KOPT-K1 (cell line): Measurements from ENCODE around the gene CHTOP.
"Not testable (repeated sequence)": the region's sequence is repeated elsewhere in the genome, so short reads cannot be mapped to it uniquely, and the experiment has no call there.

Experiments used
- H3K27ac ChIP-seq: fragments of 200-600 bp; sonication (generic); 2 replicates; pipeline ENCODE4 v1.5.1; 2016; ENCODE audit warnings: antibody characterized with exemption, mild to moderate bottlenecking, low read depth, low read length; ENCODE audit not compliant: poor library complexity, severe bottlenecking
- H3K36me3 ChIP-seq: fragments of 200-600 bp; sonication (generic); 2 replicates; pipeline ENCODE4 v1.5.1; 2017; ENCODE audit warnings: antibody characterized with exemption, mild to moderate bottlenecking, low read length, moderate library complexity; ENCODE audit not compliant: insufficient read depth
- H3K9me3 ChIP-seq: fragments of 200-600 bp; sonication (generic); 2 replicates; pipeline ENCODE4 v1.5.1; 2017; ENCODE audit warnings: antibody characterized with exemption, low read length, mild to moderate bottlenecking; ENCODE audit not compliant: insufficient read depth, poor library complexity, severe bottlenecking

Gene CHTOP

DNA sequence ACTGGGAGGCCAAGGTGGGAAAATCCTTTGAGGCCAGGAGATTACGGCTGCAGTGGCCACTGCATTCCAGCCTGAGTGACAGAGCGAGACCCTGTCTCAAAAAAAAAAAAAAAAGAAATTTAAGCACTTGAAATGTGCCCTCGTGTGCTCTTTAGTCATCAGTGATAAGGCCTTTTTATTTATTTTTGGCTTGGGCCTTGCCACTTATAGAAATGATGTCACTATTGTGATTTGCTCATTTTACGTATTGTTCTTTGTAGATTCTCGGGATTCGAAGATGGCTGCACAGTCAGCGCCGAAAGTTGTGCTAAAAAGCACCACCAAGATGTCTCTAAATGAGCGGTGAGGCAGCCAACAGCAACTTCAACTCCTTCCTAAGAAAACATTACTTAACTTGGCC lies 2.4 kb downstream of the CHTOP start:
- Histone ChIP-seq H3K9me3 (no peaks in the 10 kb centered on the region), H3K36me3 (peaks cover 61% of the 10 kb centered on the region), H3K27ac (no peak overlapping the region)

DNA sequence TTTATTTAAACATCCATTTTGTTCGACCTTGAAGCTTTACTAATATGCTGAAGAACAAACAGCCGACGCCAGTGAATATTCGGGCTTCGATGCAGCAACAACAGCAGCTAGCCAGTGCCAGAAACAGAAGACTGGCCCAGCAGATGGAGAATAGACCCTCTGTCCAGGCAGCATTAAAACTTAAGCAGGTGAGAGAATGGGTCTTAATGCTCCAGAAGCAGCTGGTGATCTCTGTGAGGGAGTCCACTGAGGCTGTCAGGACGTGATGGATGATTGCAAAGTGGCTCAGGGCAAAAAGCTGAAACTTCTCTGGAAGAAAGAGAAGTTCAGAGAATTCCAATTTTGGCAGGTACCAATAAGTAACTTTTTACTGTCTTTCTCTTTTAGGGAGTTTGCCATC lies 4.4 kb downstream of the CHTOP start:
- Histone ChIP-seq H3K36me3 (peaks cover 81% of the 10 kb centered on the region), H3K9me3 (no peaks in the 10 kb centered on the region), H3K27ac (no peak overlapping the region)

DNA sequence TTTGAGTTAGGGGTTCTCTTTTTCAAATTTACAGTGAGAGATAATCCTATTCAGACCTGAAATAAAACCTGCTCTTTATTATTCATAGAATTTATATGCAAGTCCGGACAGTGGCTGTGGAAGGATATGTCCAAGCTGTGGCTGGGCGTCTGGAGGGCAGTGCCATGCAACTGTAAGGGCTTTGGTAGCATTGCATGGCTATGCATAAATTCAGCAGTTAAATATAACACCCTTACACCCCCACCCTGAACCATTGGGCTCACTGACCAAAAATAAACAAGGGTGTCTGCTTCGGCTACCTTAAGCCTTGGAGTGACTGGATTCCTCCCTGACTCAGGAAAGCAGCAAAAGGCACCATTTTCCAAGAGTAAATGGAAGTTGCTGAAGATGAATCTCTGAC lies 5.4 kb downstream of the CHTOP start:
- no peak overlapping the region for H3K27ac ChIP-seq
- no peaks in the 10 kb centered on the region for H3K9me3 ChIP-seq
- peaks cover 91% of the 10 kb centered on the region for H3K36me3 ChIP-seq

DNA sequence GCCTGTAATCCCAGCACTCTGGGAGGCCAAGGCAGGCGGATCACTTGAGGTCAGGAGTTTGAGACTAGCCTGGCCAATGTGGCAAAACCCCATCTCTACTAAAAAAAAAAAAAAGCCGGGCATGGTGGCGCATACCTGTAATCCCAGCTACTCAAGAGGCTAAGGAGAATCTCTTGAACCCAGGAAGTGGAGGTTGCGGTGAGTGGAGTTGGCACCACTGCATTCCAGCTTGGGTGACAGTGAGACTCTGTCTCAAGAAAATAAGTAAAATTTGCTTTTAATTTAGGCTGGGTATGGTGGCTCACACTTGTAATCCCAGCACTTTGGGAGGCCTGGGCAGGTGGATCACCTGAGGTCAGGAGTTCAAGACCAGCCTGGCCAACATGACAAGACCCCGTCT lies 6.3 kb downstream of the CHTOP start:
- not testable (repeated sequence) for H3K9me3 ChIP-seq, H3K27ac ChIP-seq
- peaks cover 100% of the 10 kb centered on the region for H3K36me3 ChIP-seq

DNA sequence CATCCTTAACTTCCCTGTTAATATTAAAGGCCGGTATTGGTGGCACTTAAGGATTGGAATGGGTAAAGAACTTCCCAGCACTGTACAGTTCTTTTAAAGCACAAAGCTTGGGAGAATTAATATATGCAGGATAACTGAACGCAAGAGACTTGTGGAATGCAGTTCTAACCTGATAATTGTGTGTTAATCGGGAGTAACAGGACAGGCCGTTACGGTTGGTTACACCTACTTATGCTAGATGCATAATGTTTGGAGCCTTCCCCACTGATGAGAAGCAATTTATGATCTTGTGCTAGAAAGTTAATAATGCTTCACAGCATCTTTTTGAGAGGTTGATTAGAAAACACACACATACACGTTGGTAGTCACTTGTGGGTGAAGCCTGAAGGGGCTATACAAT lies 7.0 kb downstream of the CHTOP start:
- H3K9me3 ChIP-seq, result no peaks in the 10 kb centered on the region
- H3K27ac ChIP-seq, result no peak overlapping the region
- peaks cover 100% of the 10 kb centered on the region for H3K36me3 ChIP-seq

GRCh38 chr1:153642161-153642560 lies 8.3 kb downstream of the CHTOP start:
- Histone ChIP-seq H3K9me3 (no peaks in the 10 kb centered on the region), H3K36me3 (peaks cover 100% of the 10 kb centered on the region)

DNA sequence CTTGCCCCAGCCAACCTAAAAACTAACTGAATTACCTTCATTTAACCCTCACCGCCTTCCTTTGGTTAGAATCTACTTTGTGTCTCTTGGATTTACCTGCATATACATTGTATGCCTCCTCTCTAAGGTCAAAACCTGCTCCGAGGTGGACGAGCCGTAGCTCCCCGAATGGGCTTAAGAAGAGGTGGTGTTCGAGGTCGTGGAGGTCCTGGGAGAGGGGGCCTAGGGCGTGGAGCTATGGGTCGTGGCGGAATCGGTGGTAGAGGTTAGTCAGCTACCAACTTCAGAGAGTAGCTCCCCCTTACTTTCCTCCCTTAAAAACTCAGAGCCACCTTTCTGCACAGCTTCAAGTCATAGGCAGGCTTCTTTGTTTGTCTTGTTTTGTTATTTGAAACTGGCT lies 9.2 kb downstream of the CHTOP start:
- no peaks in the 10 kb centered on the region for H3K9me3 ChIP-seq
- H3K36me3 ChIP-seq, result peaks cover 98% of the 10 kb centered on the region
- H3K27ac ChIP-seq, result no peak overlapping the region

More at GRCh38 chr1:153642161-153642560, 8.3 kb downstream of the CHTOP start:
- no peak overlapping the region for H3K27ac ChIP-seq

DNA sequence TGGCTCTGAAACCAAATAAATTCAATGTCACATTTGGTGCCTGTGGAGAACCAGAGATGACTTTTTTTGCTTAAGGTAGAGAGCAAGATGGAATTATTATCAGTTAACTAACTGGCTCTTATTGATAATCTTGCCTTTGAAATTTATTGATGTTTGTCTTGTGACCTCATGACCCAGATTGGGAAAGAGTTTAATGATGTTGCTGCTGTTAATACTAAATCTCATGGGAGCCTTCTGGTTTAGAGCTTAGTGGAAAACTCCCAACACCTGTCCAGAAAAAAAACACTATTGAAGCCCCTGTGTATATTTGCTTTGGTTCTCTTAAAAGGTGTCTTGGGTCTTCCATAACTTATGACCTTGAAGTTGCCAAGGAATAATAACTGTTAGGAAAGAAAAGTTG lies 9.9 kb downstream of the CHTOP start:
- Histone ChIP-seq H3K9me3 (no peaks in the 10 kb centered on the region), H3K27ac (no peak overlapping the region), H3K36me3 (peaks cover 93% of the 10 kb centered on the region)

DNA sequence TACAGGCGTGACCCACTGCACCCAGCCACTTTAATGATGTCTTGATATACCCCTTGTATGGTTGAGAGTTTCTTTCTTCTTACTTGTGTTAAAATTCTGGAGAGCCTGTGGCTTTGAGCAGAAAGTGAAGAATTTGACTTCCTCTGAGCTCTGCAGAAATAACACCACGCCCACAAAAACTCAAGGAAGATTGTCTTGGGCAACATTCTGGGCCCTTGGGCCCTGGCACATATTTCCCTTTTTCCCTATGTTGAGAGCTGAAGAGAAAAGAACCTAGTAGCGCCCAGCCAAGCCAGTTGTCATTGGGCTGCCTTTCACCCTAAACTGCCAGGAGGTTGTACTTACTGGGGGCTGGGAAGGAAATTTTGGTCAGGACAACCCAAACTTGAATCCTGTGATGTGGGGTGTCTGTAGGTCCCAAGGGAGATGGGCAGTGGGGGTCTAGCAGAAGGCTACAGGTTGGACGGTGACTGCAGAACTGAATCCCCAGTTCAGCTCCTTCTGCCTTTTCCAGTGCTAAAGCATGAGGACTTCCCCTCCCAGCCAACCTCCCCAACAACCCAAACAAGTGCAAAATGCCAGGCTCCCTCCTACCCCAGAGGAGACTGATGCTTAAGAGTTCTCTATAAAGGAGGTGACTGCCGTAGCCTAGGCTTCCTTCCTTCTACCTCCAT lies 12.9 kb downstream of the CHTOP start:
- Histone ChIP-seq H3K36me3 (peaks cover 63% of the 10 kb centered on the region), H3K27ac (no peak overlapping the region)

GRCh38 chr1:153647346-153647714 lies 13.5 kb downstream of the CHTOP start:
- Histone ChIP-seq H3K27ac (no peak overlapping the region), H3K9me3 (no peaks in the 10 kb centered on the region), H3K36me3 (peaks cover 58% of the 10 kb centered on the region)

More for the DNA sequence above, 12.9 kb downstream of the CHTOP start:
- no peaks in the 10 kb centered on the region for H3K9me3 ChIP-seq

- Histone ChIP-seq H3K9me3 (no peaks in the 10 kb centered on the region), H3K27ac (no peak overlapping the region), H3K36me3 (peaks cover 50% of the 10 kb centered on the region)
Observed at GRCh38 chr1:153648000-153648643, 14.3 kb downstream of the CHTOP start.

DNA sequence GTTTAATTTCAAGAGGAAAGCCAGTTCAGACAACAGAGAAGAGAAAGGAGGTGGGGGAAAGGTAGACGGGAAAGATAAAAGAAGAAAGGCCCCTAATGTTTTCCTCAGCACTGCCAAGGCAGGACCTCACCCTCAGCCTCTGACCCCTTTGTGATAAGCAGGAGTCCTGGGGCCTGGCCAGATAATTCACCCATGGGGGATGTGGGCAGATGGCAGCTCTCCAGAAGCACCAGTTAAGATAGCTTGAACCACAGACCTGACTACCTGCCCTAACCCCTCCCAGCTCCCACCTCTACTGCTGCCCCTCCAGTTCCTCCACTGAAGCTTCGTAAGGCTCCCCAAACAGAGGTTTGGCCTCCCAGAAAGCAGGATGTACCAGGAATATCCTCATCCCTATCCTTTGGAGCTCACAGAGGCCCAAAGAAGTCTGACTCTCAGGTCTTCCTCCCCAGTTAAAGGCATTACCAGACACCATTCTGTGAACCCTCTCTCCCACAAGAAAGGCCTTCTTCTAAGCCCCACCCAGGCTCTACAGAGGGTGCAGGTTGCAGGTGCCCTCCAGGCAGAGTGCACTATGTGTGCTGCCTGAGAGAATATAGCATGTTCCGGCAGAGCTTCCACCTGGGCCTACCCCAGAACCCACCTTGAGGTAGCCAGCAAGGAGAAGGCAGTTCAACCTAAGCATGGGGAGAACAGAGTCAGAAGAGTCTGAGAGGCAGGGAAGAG lies 15.4 kb downstream of the CHTOP start:
- peaks cover 38% of the 10 kb centered on the region for H3K36me3 ChIP-seq

GRCh38 chr1:153649863-153650235 lies 16.0 kb downstream of the CHTOP start:
- Histone ChIP-seq H3K9me3 (no peaks in the 10 kb centered on the region), H3K27ac (peak overlapping the region; percentile 15)

More for the DNA sequence above, 15.4 kb downstream of the CHTOP start:
- Histone ChIP-seq H3K9me3 (no peaks in the 10 kb centered on the region), H3K27ac (peak overlapping the region; percentile 15)

DNA sequence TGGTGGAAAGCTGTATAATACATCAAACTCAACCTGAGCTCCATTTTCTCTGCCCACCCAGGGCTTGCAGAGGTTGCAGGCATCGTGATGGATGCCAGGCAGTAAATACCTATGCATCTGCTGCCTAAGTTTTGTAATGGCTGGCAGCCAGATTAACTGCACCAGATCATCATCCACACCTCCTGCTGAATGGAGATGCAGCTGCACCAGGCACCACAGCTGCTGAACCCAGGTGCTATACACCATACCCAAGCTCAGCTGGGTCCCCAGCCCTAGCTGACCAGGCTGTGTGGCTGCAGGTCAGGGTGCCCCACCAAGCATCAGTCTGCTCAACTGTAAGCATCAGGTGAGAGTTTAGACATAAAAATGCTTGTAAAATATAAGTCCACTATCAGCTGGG lies 17.9 kb downstream of the CHTOP start:
- H3K27ac ChIP-seq, result no peak overlapping the region

More at GRCh38 chr1:153649863-153650235, 16.0 kb downstream of the CHTOP start:
- peaks cover 33% of the 10 kb centered on the region for H3K36me3 ChIP-seq

DNA sequence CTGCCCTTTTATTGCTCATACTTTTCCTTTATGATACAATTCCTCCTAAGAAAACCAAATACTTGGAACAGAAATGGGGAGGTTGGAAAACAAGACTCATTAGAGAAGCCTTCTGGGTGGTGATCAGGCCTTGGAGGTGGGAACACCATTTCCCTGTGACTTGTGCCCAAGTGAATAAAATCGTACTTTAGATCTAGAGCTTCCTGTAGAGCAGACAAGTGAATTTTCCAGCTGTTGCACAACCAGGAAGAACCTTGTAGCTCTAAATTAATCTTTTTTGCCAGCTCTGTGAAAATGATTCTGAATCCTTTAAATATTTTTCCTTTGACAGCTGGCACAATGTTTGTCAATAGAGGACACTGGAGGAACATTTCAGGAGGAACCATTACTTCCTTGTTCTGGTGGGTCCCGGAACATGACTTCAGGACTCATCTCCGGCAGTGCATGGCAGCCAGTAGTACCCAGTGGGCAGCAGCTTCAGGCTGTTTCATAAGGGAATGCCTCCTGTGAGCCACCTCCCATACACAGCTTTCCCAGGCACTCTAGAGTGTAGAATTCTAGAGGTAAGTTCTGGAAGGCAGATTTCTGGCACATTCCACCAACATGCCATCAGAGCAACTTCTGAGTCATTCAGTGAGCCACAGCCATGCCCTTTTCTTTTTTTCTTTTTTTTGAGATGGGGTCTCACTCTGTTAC lies 19.1 kb downstream of the CHTOP start:
- Histone ChIP-seq H3K36me3 (peaks cover 3% of the 10 kb centered on the region; the same call in 1 of the 2 replicates), H3K9me3 (no peaks in the 10 kb centered on the region), H3K27ac (no peak overlapping the region)

More for the DNA sequence above, 17.9 kb downstream of the CHTOP start:
- peaks cover 13% of the 10 kb centered on the region for H3K36me3 ChIP-seq
- no peaks in the 10 kb centered on the region for H3K9me3 ChIP-seq
